H1 (cell line): ENCODE data around the gene HDAC3. TPM values are rescaled to one million over a fixed set of nuclear protein-coding genes. Genes with fewer than 3 reads are reported as not detected.

Source experiments
- RNF2 ChIP-seq: fragments of 200-900, 300-1000 bp; sonication (generic); IDR thresholded peaks from 2 replicates; pipeline ENCODE4 v1.7.1; 2016; ENCODE audit warnings: borderline replicate concordance, low read depth, mild to moderate bottlenecking, antibody characterized with exemption, low read length; ENCODE audit not compliant: poor library complexity, severe bottlenecking; ENCODE audit errors: missing control alignments
- polyA plus RNA-seq, 7 experiments: library from polyadenylated mRNA; depleted of rRNA in 3 of 7; stranded (reverse) in 5 of 7; unstranded in 2 of 7; fragments of >200 nt in 5 of 7; fragments of 200-250 nt in 2 of 7; gene quantifications; 1 replicate in 5 of 7; 2 replicates in 1 of 7; 4 replicates in 1 of 7; pipeline versions ENCODE4 v1.2.1 to v1.2.3, GENCODE V29; 2011 to 2013; ENCODE audit warnings: missing spikeins in 2 of 7, mixed read lengths in 2 of 7
- total RNA-seq: library from RNA; stranded (reverse); fragmentation: NEBNext Ultra II Directional; extraction: Animal tissue kit (Norgen Biotek cat#: 25700); gene quantifications from 2 replicates; pipeline ENCODE4 v1.2.1, GENCODE V29; 2021

HDAC3 gene
- total and polyA plus RNA-seq, 2 of the 8 experiments (the other 6 are each of a cell fraction or from before 2014, with no cell fraction given): 99.0 to 120 TPM

- no peak for TF ChIP-seq RNF2
Observed at GRCh38 chr5:141637767-141638419, 1.2 kb upstream of the HDAC3 start (continued).
